ENCODE data around the gene BTNL9.

DNA sequence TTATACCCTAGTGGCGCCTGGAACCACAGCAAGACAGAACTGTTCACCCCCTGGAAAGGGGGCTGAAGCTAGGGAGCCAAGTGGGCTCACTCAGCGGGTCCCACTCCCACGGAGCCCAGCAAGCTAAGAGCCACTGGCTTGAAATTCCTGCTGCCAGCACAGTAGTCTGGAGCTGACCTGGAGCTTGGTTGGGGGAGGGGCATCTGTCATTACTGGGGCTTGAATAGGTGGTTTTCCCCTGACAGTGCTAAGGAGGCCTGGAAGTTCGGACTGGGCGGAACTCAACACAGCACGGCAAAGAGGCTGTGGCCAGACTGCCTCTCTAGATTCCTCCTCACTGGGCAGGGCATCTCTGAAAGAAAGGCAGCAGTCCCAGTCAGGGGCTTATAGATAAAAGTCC is 31.9 kb upstream of the BTNL9 start:
- no peak for TF ChIP-seq POLR2A (IDR thresholded peaks at IDR 0.05; ENCODE audit: low read depth, low read length)
- TF ChIP-seq, protein P1, sequence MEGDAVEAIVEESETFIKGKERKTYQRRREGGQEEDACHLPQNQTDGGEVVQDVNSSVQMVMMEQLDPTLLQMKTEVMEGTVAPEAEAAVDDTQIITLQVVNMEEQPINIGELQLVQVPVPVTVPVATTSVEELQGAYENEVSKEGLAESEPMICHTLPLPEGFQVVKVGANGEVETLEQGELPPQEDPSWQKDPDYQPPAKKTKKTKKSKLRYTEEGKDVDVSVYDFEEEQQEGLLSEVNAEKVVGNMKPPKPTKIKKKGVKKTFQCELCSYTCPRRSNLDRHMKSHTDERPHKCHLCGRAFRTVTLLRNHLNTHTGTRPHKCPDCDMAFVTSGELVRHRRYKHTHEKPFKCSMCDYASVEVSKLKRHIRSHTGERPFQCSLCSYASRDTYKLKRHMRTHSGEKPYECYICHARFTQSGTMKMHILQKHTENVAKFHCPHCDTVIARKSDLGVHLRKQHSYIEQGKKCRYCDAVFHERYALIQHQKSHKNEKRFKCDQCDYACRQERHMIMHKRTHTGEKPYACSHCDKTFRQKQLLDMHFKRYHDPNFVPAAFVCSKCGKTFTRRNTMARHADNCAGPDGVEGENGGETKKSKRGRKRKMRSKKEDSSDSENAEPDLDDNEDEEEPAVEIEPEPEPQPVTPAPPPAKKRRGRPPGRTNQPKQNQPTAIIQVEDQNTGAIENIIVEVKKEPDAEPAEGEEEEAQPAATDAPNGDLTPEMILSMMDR (conservative IDR thresholded peaks at IDR 0.05; ENCODE audit: low read depth, low read length), result no peak
- no peak for TF ChIP-seq RAD21 (IDR thresholded peaks at IDR 0.05; ENCODE audit: low read length)
- no peak for TF ChIP-seq MXI1 (IDR thresholded peaks at IDR 0.05; ENCODE audit: borderline replicate concordance, low read depth, low read length)
- TF ChIP-seq CEBPB (IDR thresholded peaks at IDR 0.05; ENCODE audit: low read depth, low read length), result no peak
- no peak for TF ChIP-seq SMC3 (IDR thresholded peaks at IDR 0.05; ENCODE audit: low read depth, low read length)
- TF ChIP-seq CHD1 (IDR thresholded peaks at IDR 0.05; ENCODE audit: low read depth, low read length), result no peak
- TF ChIP-seq BHLHE40 (IDR thresholded peaks at IDR 0.05; ENCODE audit: low read depth, low read length), result no peak
- TF ChIP-seq, protein P2, sequence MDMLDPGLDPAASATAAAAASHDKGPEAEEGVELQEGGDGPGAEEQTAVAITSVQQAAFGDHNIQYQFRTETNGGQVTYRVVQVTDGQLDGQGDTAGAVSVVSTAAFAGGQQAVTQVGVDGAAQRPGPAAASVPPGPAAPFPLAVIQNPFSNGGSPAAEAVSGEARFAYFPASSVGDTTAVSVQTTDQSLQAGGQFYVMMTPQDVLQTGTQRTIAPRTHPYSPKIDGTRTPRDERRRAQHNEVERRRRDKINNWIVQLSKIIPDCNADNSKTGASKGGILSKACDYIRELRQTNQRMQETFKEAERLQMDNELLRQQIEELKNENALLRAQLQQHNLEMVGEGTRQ (IDR thresholded peaks at IDR 0.05; ENCODE audit: low read depth, low read length), result no peak
- TF ChIP-seq FOS (IDR thresholded peaks at IDR 0.05; ENCODE audit: low read depth, low read length), result no peak
- no peak for TF ChIP-seq RCOR1 (IDR thresholded peaks at IDR 0.05; ENCODE audit: insufficient replicate concordance, low read length)
